ENCODE results near the gene IPMK.

IPMK gene

GRCh38 chr10:58153751-58154150, 113.9 kb downstream of the IPMK start:
- DNase-seq (ENCODE audit: low read depth, low spot score) = no peak

- no peak for DNase-seq (ENCODE audit: low read depth, low spot score)
Observed at GRCh38 chr10:58152673-58153263, 114.9 kb downstream of the IPMK start.

DNA sequence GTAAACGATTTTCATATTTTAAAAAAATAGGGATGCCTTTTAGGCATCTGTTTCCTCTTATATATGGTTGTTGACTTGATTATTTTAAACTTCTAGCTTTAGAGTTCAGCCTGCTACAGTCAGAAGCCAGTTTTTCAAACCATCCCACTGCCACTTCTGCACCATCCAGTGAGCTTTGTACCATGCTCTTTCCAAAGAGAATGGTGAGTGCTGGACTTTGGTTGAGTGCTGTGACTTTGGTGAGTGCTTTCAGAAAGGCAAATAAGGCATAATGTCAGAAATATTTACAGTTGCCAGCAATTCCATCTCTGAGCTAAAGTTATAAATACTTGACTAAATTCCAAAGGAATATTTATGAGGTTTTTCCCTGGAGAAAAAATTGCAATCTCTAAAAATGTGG, 117.4 kb downstream of the IPMK start:
- no peak for DNase-seq (ENCODE audit: low read depth, low spot score)

DNA sequence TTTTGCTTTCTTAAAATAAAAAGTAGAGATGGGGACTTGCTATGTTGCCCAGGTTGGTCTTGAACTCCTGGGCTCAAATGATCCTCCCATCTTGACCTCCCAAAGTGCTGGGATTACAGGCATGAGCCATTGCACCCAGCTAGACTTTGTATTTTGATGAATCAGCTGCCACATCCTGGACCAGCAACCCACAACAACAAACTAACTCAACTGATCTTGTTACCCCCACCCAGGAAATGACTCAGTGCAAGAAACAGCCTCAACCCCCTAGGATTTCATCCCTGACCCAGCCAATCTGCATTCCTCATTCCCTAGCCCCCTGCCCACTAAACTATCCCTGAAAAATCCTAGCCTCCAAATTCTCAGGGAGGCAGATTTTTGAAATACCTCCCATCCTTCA, 123.8 kb downstream of the IPMK start:
- no peak for DNase-seq (ENCODE audit: low read depth, low spot score)
